LNCAP (cell line): ENCODE results near the gene EDAR.

Experiments
- CTCF ChIP-seq: fragments of 450-650 bp; IDR thresholded peaks from 2 replicates; pipeline ENCODE4 v1.5.1; 2017; ENCODE audit warnings: mild to moderate bottlenecking

The EDAR gene

GRCh38 chr2:108894766-108895165 is 94.3 kb downstream of the EDAR start:
- TF ChIP-seq CTCF = no peak

- no peak for TF ChIP-seq CTCF
Measured at GRCh38 chr2:108893277-108893676, 95.7 kb downstream of the EDAR start.

GRCh38 chr2:108889907-108890306 is 99.1 kb downstream of the EDAR start:
- no peak for TF ChIP-seq CTCF

- no peak for TF ChIP-seq CTCF
Measured at GRCh38 chr2:108884619-108885018, 104.4 kb downstream of the EDAR start.

GRCh38 chr2:108878276-108878675 is 110.7 kb downstream of the EDAR start:
- no peak for TF ChIP-seq CTCF

- no peak for TF ChIP-seq CTCF
Measured at GRCh38 chr2:108877506-108877905, 111.5 kb downstream of the EDAR start.

- no peak for TF ChIP-seq CTCF
Measured at GRCh38 chr2:108870069-108870644, 118.9 kb downstream of the EDAR start.

- no peak for TF ChIP-seq CTCF
Measured at GRCh38 chr2:108869542-108869941, 119.5 kb downstream of the EDAR start.
